Suprapubic skin (tissue), 4 donors: ENCODE data around the gene PNMA6E. TPM values are rescaled to one million over a fixed set of nuclear protein-coding genes. Genes with fewer than 3 reads are reported as not detected.

Source experiments
- DNase-seq, 2 donors: peaks; one replicate each; pipeline ENCODE4 v3.0.0-alpha.2; 2019; ENCODE audit warnings: low spot score in 2 of 2
- H3K27ac ChIP-seq: fragments of 200-600 bp; sonication (generic); one replicate; pipeline ENCODE4 v1.5.1; 2019
- H3K27me3 ChIP-seq: fragments of 200-600 bp; sonication (generic); one replicate; pipeline ENCODE4 v1.5.1; 2019
- H3K36me3 ChIP-seq: fragments of 200-600 bp; sonication (generic); one replicate; pipeline ENCODE4 v1.5.1; 2019
- H3K4me1 ChIP-seq: fragments of 200-600 bp; sonication (generic); one replicate; pipeline ENCODE4 v1.5.1; 2019
- H3K4me3 ChIP-seq: fragments of 200-600 bp; sonication (generic); one replicate; pipeline ENCODE4 v1.5.1; 2019; ENCODE audit warnings: mild to moderate bottlenecking
- H3K9me3 ChIP-seq: fragments of 200-600 bp; sonication (generic); one replicate; pipeline ENCODE4 v1.5.1; 2019
- CTCF ChIP-seq, 2 donors: fragments of 200-600 bp in 1 of 2; fragments of 450-650 bp in 1 of 2; sonication (generic) in 1 of 2; IDR thresholded peaks; one replicate each; pipeline ENCODE4 v1.5.1; 2016 to 2019; ENCODE audit warnings: antibody characterized with exemption in 2 of 2, mild to moderate bottlenecking in 1 of 2, moderate library complexity in 1 of 2
- EP300 ChIP-seq: sonication (generic); formaldehyde crosslinking; IDR thresholded peaks from one replicate; pipeline ENCODE4 v1.6.1; 2017; ENCODE audit warnings: antibody characterized with exemption
- POLR2A ChIP-seq, 2 donors: fragments of 450-650 bp; IDR thresholded peaks; one replicate each; pipeline ENCODE4 v1.6.1; 2017; ENCODE audit warnings: antibody characterized with exemption in 2 of 2, mild to moderate bottlenecking in 2 of 2, moderate library complexity in 2 of 2
- POLR2AphosphoS5 ChIP-seq, 3 donors: sonication (generic); formaldehyde crosslinking; IDR thresholded peaks; one replicate each; pipeline ENCODE4 v1.6.1; 2017; ENCODE audit warnings: antibody characterized with exemption in 3 of 3
- WGBS: methylation state at CpG from one replicate; pipeline ENCODE4 v1.1.5; 2018; 5-methylcytosine and 5-hydroxymethylcytosine counted together
- total RNA-seq, 4 donors: library from RNA; depleted of rRNA; stranded (reverse); fragments of >200 nt; gene quantifications; one replicate each; pipeline ENCODE4 v1.1.0, GENCODE V29; 2016

The PNMA6E gene
- total RNA-seq, 4 donors from 2014 or later: 0.29 TPM; not detected in 3

GRCh38 chrX:153372949-153373348 lies 28.2 kb downstream of the PNMA6E start:
- TF ChIP-seq CTCF (IDR thresholded peaks at IDR 0.05) (no peak), POLR2A (IDR thresholded peaks at IDR 0.05) (no peak), POLR2AphosphoS5 (IDR thresholded peaks at IDR 0.05) (no peak), EP300 (no peak)
- Histone ChIP-seq H3K4me1 (no peaks in the 10 kb centered on the region), H3K4me3 (no peak overlapping the region), H3K27ac (no peak overlapping the region), H3K27me3 (no peaks in the 10 kb centered on the region), H3K36me3 (no peaks in the 10 kb centered on the region), H3K9me3 (no peaks in the 10 kb centered on the region)
- DNase-seq: no peak

DNA sequence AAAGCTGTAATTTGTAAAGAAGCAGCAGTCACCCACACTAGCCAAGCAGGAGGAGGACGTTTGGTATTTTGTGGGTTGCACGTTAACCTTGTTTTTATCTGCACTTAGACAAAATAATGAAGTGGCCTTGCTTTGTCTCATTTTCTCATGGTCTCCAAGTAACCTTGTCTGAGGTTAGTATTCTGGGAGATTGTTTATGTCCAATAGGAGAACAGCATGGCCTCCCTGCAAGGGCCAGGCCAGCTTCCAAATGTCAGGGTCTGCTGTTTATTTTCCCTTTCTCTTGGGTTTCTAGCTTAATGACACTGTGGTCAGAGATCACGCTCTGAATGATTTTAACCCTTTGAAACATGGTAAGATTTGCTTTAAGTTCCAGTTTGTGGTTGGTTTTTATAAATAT lies 29.9 kb downstream of the PNMA6E start:
- TF ChIP-seq POLR2A (IDR thresholded peaks at IDR 0.05) (no peak), EP300 (no peak), POLR2AphosphoS5 (IDR thresholded peaks at IDR 0.05) (no peak), CTCF (IDR thresholded peaks at IDR 0.05) (no peak)
- Histone ChIP-seq H3K27me3 (no peaks in the 10 kb centered on the region), H3K4me3 (no peak overlapping the region), H3K27ac (no peak overlapping the region), H3K36me3 (no peaks in the 10 kb centered on the region), H3K9me3 (no peaks in the 10 kb centered on the region), H3K4me1 (no peaks in the 10 kb centered on the region)
- DNase-seq: no peak
- WGBS: 52% methylated on average over 3 of the region's 3 CpGs

- no peaks in the 10 kb centered on the region for H3K36me3 ChIP-seq
- 72% methylated on average over 8 of the region's 8 CpGs for WGBS
- no peak overlapping the region for H3K27ac ChIP-seq
- H3K27me3 ChIP-seq: no peaks in the 10 kb centered on the region
- no peak for TF ChIP-seq POLR2AphosphoS5 (IDR thresholded peaks at IDR 0.05)
- no peak for TF ChIP-seq POLR2A (IDR thresholded peaks at IDR 0.05)
- TF ChIP-seq CTCF (IDR thresholded peaks at IDR 0.05): no peak
- TF ChIP-seq EP300: no peak
- no peak overlapping the region for H3K4me3 ChIP-seq
- H3K4me1 ChIP-seq: no peaks in the 10 kb centered on the region
- H3K9me3 ChIP-seq: no peaks in the 10 kb centered on the region
- no peak for DNase-seq
Observed at GRCh38 chrX:153370293-153371055, 30.7 kb downstream of the PNMA6E start.

DNA sequence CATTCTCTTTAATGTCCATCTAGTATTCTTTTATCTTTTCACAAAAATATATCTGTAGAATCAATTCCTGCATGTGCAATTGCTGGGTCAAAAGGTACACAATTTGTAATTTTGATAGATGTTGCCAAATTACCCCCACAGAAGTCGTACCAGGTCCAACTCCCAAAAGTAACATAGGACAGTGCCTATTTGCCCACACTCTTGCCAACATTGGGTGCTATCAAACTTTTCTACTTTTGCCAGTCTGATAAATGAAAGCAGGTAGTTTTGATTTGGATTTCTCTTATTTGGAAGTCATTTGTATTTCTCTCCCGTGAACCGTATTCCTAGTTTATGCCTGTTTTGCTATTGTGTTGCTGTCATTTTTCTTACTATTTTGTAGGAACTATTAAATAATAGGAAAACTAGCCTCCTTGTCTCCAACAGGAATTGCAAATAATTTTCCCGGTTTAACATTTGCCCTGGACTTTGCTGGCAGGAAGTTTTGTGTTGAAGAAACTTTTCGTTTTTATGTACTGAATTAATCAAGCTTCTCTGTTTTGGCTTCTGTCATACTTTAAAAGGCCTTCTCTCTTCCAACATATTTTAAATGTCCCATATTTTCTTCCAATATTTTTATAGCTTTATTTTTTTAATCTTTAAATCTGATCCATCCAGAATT lies 34.1 kb downstream of the PNMA6E start:
- WGBS: 77% methylated on average over 5 of the region's 5 CpGs
- H3K4me1 ChIP-seq: no peaks in the 10 kb centered on the region
- TF ChIP-seq EP300 (no peak), POLR2A (IDR thresholded peaks at IDR 0.05) (no peak), CTCF (IDR thresholded peaks at IDR 0.05) (no peak), POLR2AphosphoS5 (IDR thresholded peaks at IDR 0.05) (no peak)

GRCh38 chrX:153366119-153366518 lies 35.0 kb downstream of the PNMA6E start:
- no peaks in the 10 kb centered on the region for H3K27me3 ChIP-seq
- no peak for DNase-seq
- no peaks in the 10 kb centered on the region for H3K9me3 ChIP-seq
- H3K4me1 ChIP-seq: no peaks in the 10 kb centered on the region
- H3K4me3 ChIP-seq: no peak overlapping the region
- 83% methylated on average over 3 of the region's 3 CpGs for WGBS
- H3K36me3 ChIP-seq: no peaks in the 10 kb centered on the region
- H3K27ac ChIP-seq: no peak overlapping the region
- TF ChIP-seq EP300 (no peak), CTCF (IDR thresholded peaks at IDR 0.05) (no peak), POLR2A (IDR thresholded peaks at IDR 0.05) (no peak), POLR2AphosphoS5 (IDR thresholded peaks at IDR 0.05) (no peak)

More for the DNA sequence above, 34.1 kb downstream of the PNMA6E start:
- Histone ChIP-seq H3K9me3 (no peaks in the 10 kb centered on the region), H3K27me3 (no peaks in the 10 kb centered on the region), H3K36me3 (no peaks in the 10 kb centered on the region), H3K4me3 (no peak overlapping the region), H3K27ac (no peak overlapping the region)
- DNase-seq: no peak
